Measurements from ENCODE around the gene DEFB112.

DNA sequence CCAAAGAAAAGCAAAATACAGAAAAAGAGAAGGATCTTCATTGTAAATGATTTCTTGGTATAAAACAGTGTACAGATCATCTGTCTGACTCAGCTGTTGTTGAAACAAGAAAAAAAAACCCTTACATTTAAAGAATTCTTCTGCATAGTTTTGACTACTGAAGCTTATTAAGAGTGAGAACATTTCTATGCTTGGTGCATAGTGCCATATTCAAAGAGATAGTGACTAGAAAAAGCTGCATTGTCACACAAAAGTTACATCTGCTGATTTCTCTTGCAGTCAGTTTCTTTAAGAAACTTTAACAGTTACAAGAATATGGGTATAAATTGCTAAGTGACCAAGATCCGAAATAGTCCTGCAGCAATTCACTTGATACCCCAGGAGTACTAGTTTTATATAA, at the start of gene DEFB112:
- TF ChIP-seq, protein P1, sequence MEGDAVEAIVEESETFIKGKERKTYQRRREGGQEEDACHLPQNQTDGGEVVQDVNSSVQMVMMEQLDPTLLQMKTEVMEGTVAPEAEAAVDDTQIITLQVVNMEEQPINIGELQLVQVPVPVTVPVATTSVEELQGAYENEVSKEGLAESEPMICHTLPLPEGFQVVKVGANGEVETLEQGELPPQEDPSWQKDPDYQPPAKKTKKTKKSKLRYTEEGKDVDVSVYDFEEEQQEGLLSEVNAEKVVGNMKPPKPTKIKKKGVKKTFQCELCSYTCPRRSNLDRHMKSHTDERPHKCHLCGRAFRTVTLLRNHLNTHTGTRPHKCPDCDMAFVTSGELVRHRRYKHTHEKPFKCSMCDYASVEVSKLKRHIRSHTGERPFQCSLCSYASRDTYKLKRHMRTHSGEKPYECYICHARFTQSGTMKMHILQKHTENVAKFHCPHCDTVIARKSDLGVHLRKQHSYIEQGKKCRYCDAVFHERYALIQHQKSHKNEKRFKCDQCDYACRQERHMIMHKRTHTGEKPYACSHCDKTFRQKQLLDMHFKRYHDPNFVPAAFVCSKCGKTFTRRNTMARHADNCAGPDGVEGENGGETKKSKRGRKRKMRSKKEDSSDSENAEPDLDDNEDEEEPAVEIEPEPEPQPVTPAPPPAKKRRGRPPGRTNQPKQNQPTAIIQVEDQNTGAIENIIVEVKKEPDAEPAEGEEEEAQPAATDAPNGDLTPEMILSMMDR (IDR thresholded peaks at IDR 0.05; ENCODE audit: borderline replicate concordance, extremely low read depth, low read length, poor library complexity, severe bottlenecking), result no peak
- TF ChIP-seq EZH2 (IDR thresholded peaks at IDR 0.05; ENCODE audit: borderline replicate concordance, low read depth, low read length, severe bottlenecking), result no peak
